HL-60 (cell line): ENCODE measurements around the gene ALDH1A1.

Experiments
- DNase-seq, 2 experiments: peaks; one replicate each; pipeline ENCODE4 v3.0.0-alpha.2; 2010 to 2020; ENCODE audit warnings: low read depth in 1 of 2, low spot score in 1 of 2
- H3K27ac ChIP-seq: fragments of 250-450 bp; sonication (Bioruptor Pico); replicated peaks from 2 replicates; pipeline ENCODE4 v1.5.1; 2020; ENCODE audit warnings: mild to moderate bottlenecking, moderate library complexity
- H3K27me3 ChIP-seq: fragments of 250-450 bp; sonication (Bioruptor Pico); 2 replicates; pipeline ENCODE4 v1.5.1; 2021; ENCODE audit warnings: mild to moderate bottlenecking, moderate library complexity; ENCODE audit not compliant: insufficient read depth, poor library complexity, severe bottlenecking
- H3K4me3 ChIP-seq: replicated peaks from 2 replicates; pipeline ENCODE4 v1.5.1; 2011; ENCODE audit warnings: mild to moderate bottlenecking, control low read depth, low read length; ENCODE audit not compliant: insufficient read depth
- CTCF ChIP-seq: IDR thresholded peaks from one replicate; pipeline ENCODE4 v1.5.1; 2011; ENCODE audit warnings: low read length, control low read depth, inconsistent platforms; ENCODE audit not compliant: insufficient read depth
- GABPA ChIP-seq: IDR thresholded peaks from 2 replicates; pipeline ENCODE4 v1.6.1; 2012; ENCODE audit warnings: low read depth
- POLR2AphosphoS5 ChIP-seq: IDR thresholded peaks from 2 replicates; pipeline ENCODE4 v1.6.1; 2012; ENCODE audit warnings: low read depth
- SPI1 ChIP-seq: IDR thresholded peaks from 2 replicates; pipeline ENCODE4 v1.6.1; 2012; ENCODE audit warnings: low read depth, mild to moderate bottlenecking, borderline replicate concordance
- TF ChIP-seq, protein P1 (sequence below): IDR thresholded peaks from 2 replicates; pipeline ENCODE4 v1.6.1; 2012; ENCODE audit warnings: low read depth; ENCODE audit not compliant: insufficient replicate concordance

The ALDH1A1 gene

GRCh38 chr9:72912476-72913381 lies 40.1 kb downstream of the ALDH1A1 start:
- Histone ChIP-seq H3K4me3 (no peak overlapping the region), H3K27ac (no peak overlapping the region), H3K27me3 (no peaks in the 10 kb centered on the region)
- no peak for DNase-seq
- no peak for TF ChIP-seq SPI1
- no peak for TF ChIP-seq POLR2AphosphoS5
- no peak for TF ChIP-seq CTCF
- TF ChIP-seq GABPA = no peak
- TF ChIP-seq, protein P1, sequence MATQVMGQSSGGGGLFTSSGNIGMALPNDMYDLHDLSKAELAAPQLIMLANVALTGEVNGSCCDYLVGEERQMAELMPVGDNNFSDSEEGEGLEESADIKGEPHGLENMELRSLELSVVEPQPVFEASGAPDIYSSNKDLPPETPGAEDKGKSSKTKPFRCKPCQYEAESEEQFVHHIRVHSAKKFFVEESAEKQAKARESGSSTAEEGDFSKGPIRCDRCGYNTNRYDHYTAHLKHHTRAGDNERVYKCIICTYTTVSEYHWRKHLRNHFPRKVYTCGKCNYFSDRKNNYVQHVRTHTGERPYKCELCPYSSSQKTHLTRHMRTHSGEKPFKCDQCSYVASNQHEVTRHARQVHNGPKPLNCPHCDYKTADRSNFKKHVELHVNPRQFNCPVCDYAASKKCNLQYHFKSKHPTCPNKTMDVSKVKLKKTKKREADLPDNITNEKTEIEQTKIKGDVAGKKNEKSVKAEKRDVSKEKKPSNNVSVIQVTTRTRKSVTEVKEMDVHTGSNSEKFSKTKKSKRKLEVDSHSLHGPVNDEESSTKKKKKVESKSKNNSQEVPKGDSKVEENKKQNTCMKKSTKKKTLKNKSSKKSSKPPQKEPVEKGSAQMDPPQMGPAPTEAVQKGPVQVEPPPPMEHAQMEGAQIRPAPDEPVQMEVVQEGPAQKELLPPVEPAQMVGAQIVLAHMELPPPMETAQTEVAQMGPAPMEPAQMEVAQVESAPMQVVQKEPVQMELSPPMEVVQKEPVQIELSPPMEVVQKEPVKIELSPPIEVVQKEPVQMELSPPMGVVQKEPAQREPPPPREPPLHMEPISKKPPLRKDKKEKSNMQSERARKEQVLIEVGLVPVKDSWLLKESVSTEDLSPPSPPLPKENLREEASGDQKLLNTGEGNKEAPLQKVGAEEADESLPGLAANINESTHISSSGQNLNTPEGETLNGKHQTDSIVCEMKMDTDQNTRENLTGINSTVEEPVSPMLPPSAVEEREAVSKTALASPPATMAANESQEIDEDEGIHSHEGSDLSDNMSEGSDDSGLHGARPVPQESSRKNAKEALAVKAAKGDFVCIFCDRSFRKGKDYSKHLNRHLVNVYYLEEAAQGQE = no peak

GRCh38 chr9:72911816-72912215 lies 41.0 kb downstream of the ALDH1A1 start:
- Histone ChIP-seq H3K27ac (no peak overlapping the region), H3K27me3 (no peaks in the 10 kb centered on the region), H3K4me3 (no peak overlapping the region)
- TF ChIP-seq GABPA = no peak
- TF ChIP-seq SPI1 = no peak
- DNase-seq = no peak

DNA sequence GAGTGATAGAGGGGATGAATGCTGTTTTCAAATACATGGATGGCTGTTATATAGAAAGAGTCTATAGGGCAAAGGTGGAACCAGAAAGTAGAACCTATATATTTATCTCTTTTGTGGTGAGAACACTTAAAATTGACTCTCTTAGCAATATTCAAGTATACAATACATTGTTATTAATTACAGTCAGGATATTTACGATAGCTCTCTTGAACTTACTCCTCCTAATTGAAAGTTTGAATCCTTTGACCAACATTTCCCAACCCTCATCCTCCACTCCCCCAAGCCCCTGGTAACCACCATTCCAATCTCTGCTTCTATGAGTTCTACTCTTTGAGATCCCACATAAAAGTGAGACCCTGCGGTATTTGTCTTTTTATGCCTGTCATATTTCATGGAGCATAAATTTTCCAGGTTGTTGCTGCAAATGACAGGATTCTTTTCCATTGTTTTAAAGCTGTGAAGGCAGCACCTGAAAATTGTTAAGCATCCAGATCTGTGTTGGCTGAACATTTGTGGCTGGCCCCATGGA lies 41.5 kb downstream of the ALDH1A1 start:
- Histone ChIP-seq H3K27me3 (no peaks in the 10 kb centered on the region), H3K27ac (no peak overlapping the region)

More for the DNA sequence above, 41.5 kb downstream of the ALDH1A1 start:
- H3K4me3 ChIP-seq = no peak overlapping the region
- no peak for DNase-seq
- TF ChIP-seq, protein P1 = no peak
- TF ChIP-seq CTCF (no peak), GABPA (no peak), SPI1 (no peak), POLR2AphosphoS5 (no peak)
